Lower leg skin (tissue), 4 donors: ENCODE measurements around the gene ANKRD52. TPM values are rescaled to one million over a fixed set of nuclear protein-coding genes. Genes with fewer than 3 reads are reported as not detected.
A peak's percentile ranks its signal among the peaks of the same experiment; 100 is the strongest.

Experiments
- DNase-seq, 2 donors: peaks; one replicate each; pipeline ENCODE4 v3.0.0-alpha.2; 2019; ENCODE audit warnings: low spot score in 2 of 2
- H3K4me3 ChIP-seq: fragments of 200-600 bp; sonication (generic); 2 replicates; pipeline ENCODE4 v1.5.1; 2017; ENCODE audit warnings: mild to moderate bottlenecking, low read depth; ENCODE audit not compliant: poor library complexity, severe bottlenecking
- CTCF ChIP-seq, 3 donors: fragments of 450-650 bp; IDR thresholded peaks; one replicate each; pipeline ENCODE4 v1.5.1; 2016; ENCODE audit warnings: antibody characterized with exemption in 3 of 3, mild to moderate bottlenecking in 3 of 3, moderate library complexity in 2 of 3
- POLR2A ChIP-seq, 2 donors: fragments of 450-650 bp; IDR thresholded peaks; one replicate each; pipeline ENCODE4 v1.6.1; 2016 to 2017; ENCODE audit warnings: antibody characterized with exemption in 2 of 2, mild to moderate bottlenecking in 1 of 2, moderate library complexity in 1 of 2
- WGBS, 2 donors: methylation state at CpG; one replicate each; pipeline ENCODE4 v1.1.5; 2018; 5-methylcytosine and 5-hydroxymethylcytosine counted together
- intact Hi-C: fragments of 100-400 bp; cut with DNase I; formaldehyde crosslinking; loops from one replicate; pipeline ENCODE4 v1.15.0; 2023; ENCODE audit warnings: low total_unique reads
- total RNA-seq, 4 donors: library from RNA; depleted of rRNA; stranded (reverse); fragments of >200 nt; gene quantifications; one replicate each; pipeline ENCODE4 v1.1.0, GENCODE V29; 2016

The ANKRD52 gene
- total RNA-seq, 4 donors from 2014 or later: 15.6 to 22.3 (median 18.7) TPM

- 7 to 9% methylated on average over 10 of the region's 10 CpGs for WGBS, 2 donors
- peak overlapping the region; percentile 83 for H3K4me3 ChIP-seq
- no peak for DNase-seq
- no peak for TF ChIP-seq POLR2A (IDR thresholded peaks at IDR 0.05)
- no peak for TF ChIP-seq CTCF (IDR thresholded peaks at IDR 0.05)
- intact Hi-C loops: loop anchor here (2.0 kb wide), 1 partner anchor 52 kb away; no protein-coding TSS in a partner anchor
These were observed 37.5 kb downstream of the ANKRD52 start for GRCh38 chr12:56220611-56221231.

- intact Hi-C loops: loop anchor here (2.0 kb wide), 1 partner anchor 51 kb away; no protein-coding TSS in a partner anchor
- no peak for DNase-seq
- no peak overlapping the region for H3K4me3 ChIP-seq
- WGBS, 2 donors: 94 to 96% methylated on average over 9 of the region's 9 CpGs
- TF ChIP-seq CTCF (IDR thresholded peaks at IDR 0.05): no peak
- no peak for TF ChIP-seq POLR2A (IDR thresholded peaks at IDR 0.05)
These were observed 38.3 kb downstream of the ANKRD52 start for GRCh38 chr12:56219840-56220239.

- WGBS, 2 donors: 78 to 81% methylated on average over 3 of the region's 3 CpGs
- no peak for DNase-seq
- no peak overlapping the region for H3K4me3 ChIP-seq
- TF ChIP-seq POLR2A (IDR thresholded peaks at IDR 0.05) (no peak), CTCF (IDR thresholded peaks at IDR 0.05) (no peak)
- intact Hi-C loops: no loop called here
These were observed 41.7 kb downstream of the ANKRD52 start for GRCh38 chr12:56216461-56216860.

GRCh38 chr12:56213878-56214277, 44.3 kb downstream of the ANKRD52 start:
- no peak for DNase-seq
- 91 to 92% methylated on average over 5 of the region's 5 CpGs for WGBS, 2 donors
- H3K4me3 ChIP-seq: no peak overlapping the region
- TF ChIP-seq POLR2A (IDR thresholded peaks at IDR 0.05): no peak
- no peak for TF ChIP-seq CTCF (IDR thresholded peaks at IDR 0.05)
- intact Hi-C loops: no loop called here

GRCh38 chr12:56212361-56212760, 45.8 kb downstream of the ANKRD52 start:
- no peak overlapping the region for H3K4me3 ChIP-seq
- intact Hi-C loops: no loop called here
- WGBS, 2 donors: 52 to 54% methylated on average over 1 of the region's 1 CpG
- no peak for DNase-seq
- TF ChIP-seq POLR2A (IDR thresholded peaks at IDR 0.05) (no peak), CTCF (IDR thresholded peaks at IDR 0.05) (no peak)

GRCh38 chr12:56208006-56208405, 50.2 kb downstream of the ANKRD52 start:
- whole genome bisulfite sequencing, 2 donors: 87 to 88% methylated on average over 6 of the region's 6 CpGs
- intact Hi-C loops: no loop called here

More at GRCh38 chr12:56208006-56208405, 50.2 kb downstream of the ANKRD52 start:
- no peak for DNase-seq
- TF ChIP-seq POLR2A (IDR thresholded peaks at IDR 0.05) (no peak), CTCF (IDR thresholded peaks at IDR 0.05) (no peak)
- H3K4me3 ChIP-seq: no peak overlapping the region
